ENCODE results near the gene SOX10. TPM values are rescaled to one million over a fixed set of nuclear protein-coding genes. Genes with fewer than 3 reads are reported as not detected.

Gene SOX10
- total and polyA plus RNA-seq, 2 of the 13 experiments (the other 11 are each of a cell fraction or from before 2014, with no cell fraction given) = not detected

DNA sequence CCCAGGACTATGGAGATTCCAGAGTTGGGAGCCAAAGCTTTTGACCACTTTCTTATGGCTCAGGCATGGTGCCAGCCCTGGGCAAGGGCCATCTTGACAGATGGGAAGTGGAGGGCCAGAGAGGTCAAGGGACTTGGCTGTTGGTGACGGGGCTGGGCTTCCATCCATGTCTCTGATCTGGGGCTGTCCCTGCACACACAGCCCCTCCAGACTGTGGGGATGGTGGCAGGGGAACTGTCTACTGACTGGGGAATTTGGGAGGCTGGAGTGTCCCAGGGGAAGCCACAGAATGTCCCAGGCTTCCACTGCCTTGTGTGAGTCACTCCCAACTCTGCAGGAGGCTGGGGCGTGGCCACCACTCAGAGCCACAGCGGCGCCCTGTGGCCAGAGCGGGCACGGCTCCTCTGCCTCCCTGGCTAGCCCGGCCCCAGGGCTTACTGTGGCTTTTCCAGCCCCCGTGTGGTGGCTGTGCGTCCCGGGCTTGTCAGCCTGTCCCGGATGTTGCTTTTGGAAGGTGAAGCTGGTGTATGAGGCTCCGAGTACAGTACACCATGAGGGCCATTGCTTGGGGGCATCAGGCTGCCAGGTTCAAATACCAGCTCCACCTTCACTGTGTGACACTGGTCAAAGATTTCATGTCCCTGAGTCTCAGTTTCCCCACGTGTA lies 50.5 kb downstream of the SOX10 start (continued):
- TF ChIP-seq STAG1 (CRISPR knock-in tag; IDR thresholded peaks at IDR 0.05) = peak; percentile 90
- TF ChIP-seq, protein P1, sequence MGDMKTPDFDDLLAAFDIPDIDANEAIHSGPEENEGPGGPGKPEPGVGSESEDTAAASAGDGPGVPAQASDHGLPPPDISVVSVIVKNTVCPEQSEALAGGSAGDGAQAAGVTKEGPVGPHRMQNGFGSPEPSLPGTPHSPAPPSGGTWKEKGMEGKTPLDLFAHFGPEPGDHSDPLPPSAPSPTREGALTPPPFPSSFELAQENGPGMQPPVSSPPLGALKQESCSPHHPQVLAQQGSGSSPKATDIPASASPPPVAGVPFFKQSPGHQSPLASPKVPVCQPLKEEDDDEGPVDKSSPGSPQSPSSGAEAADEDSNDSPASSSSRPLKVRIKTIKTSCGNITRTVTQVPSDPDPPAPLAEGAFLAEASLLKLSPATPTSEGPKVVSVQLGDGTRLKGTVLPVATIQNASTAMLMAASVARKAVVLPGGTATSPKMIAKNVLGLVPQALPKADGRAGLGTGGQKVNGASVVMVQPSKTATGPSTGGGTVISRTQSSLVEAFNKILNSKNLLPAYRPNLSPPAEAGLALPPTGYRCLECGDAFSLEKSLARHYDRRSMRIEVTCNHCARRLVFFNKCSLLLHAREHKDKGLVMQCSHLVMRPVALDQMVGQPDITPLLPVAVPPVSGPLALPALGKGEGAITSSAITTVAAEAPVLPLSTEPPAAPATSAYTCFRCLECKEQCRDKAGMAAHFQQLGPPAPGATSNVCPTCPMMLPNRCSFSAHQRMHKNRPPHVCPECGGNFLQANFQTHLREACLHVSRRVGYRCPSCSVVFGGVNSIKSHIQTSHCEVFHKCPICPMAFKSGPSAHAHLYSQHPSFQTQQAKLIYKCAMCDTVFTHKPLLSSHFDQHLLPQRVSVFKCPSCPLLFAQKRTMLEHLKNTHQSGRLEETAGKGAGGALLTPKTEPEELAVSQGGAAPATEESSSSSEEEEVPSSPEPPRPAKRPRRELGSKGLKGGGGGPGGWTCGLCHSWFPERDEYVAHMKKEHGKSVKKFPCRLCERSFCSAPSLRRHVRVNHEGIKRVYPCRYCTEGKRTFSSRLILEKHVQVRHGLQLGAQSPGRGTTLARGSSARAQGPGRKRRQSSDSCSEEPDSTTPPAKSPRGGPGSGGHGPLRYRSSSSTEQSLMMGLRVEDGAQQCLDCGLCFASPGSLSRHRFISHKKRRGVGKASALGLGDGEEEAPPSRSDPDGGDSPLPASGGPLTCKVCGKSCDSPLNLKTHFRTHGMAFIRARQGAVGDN (CRISPR knock-in tag; IDR thresholded peaks at IDR 0.05) = peak; percentile 86
- TF ChIP-seq ZNF629 (CRISPR knock-in tag; conservative IDR thresholded peaks at IDR 0.05) = peak; percentile 24; the same call in 1 of the 2 replicates
- TF ChIP-seq NPAS2 (CRISPR knock-in tag; IDR thresholded peaks at IDR 0.05; ENCODE audit: borderline replicate concordance) = no peak
- no peak for TF ChIP-seq POLR2G (IDR thresholded peaks at IDR 0.05; ENCODE audit: low read depth, low read length)
- peak; percentile 77 for TF ChIP-seq MED1 (CRISPR knock-in tag; IDR thresholded peaks at IDR 0.05)
- TF ChIP-seq ZFP36 (IDR thresholded peaks at IDR 0.05; ENCODE audit: borderline replicate concordance, low read depth, low read length, partially characterized antibody) = no peak
- TF ChIP-seq, protein P2, sequence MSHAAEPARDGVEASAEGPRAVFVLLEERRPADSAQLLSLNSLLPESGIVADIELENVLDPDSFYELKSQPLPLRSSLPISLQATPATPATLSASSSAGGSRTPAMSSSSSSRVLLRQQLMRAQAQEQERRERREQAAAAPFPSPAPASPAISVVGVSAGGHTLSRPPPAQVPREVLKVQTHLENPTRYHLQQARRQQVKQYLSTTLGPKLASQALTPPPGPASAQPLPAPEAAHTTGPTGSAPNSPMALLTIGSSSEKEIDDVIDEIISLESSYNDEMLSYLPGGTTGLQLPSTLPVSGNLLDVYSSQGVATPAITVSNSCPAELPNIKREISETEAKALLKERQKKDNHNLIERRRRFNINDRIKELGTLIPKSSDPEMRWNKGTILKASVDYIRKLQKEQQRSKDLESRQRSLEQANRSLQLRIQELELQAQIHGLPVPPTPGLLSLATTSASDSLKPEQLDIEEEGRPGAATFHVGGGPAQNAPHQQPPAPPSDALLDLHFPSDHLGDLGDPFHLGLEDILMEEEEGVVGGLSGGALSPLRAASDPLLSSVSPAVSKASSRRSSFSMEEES (CRISPR knock-in tag; IDR thresholded peaks at IDR 0.05) = no peak
- no peak for TF ChIP-seq MIXL1 (CRISPR knock-in tag; IDR thresholded peaks at IDR 0.05)
- no peak for TF ChIP-seq ZNF446 (CRISPR knock-in tag; IDR thresholded peaks at IDR 0.05)
- TF ChIP-seq ZEB1 (IDR thresholded peaks at IDR 0.05; ENCODE audit: insufficient replicate concordance, low read depth) = no peak
- no peak for TF ChIP-seq ZNF775 (CRISPR knock-in tag; IDR thresholded peaks at IDR 0.05; ENCODE audit: borderline replicate concordance)
- TF ChIP-seq ZNF776 (CRISPR knock-in tag; IDR thresholded peaks at IDR 0.05) = no peak
- TF ChIP-seq, protein P3, sequence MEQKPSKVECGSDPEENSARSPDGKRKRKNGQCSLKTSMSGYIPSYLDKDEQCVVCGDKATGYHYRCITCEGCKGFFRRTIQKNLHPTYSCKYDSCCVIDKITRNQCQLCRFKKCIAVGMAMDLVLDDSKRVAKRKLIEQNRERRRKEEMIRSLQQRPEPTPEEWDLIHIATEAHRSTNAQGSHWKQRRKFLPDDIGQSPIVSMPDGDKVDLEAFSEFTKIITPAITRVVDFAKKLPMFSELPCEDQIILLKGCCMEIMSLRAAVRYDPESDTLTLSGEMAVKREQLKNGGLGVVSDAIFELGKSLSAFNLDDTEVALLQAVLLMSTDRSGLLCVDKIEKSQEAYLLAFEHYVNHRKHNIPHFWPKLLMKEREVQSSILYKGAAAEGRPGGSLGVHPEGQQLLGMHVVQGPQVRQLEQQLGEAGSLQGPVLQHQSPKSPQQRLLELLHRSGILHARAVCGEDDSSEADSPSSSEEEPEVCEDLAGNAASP (CRISPR knock-in tag; IDR thresholded peaks at IDR 0.05; ENCODE audit: borderline replicate concordance) = no peak
- no peak for TF ChIP-seq ZBTB1 (CRISPR knock-in tag; IDR thresholded peaks at IDR 0.05; ENCODE audit: borderline replicate concordance)
- peak; percentile 98; the same call in 1 of the 2 replicates for TF ChIP-seq KLF12 (CRISPR knock-in tag; IDR thresholded peaks at IDR 0.05; ENCODE audit: borderline replicate concordance)
- TF ChIP-seq MAFF (IDR thresholded peaks at IDR 0.05; ENCODE audit: low read depth, low read length) = no peak
- TF ChIP-seq, protein P4, sequence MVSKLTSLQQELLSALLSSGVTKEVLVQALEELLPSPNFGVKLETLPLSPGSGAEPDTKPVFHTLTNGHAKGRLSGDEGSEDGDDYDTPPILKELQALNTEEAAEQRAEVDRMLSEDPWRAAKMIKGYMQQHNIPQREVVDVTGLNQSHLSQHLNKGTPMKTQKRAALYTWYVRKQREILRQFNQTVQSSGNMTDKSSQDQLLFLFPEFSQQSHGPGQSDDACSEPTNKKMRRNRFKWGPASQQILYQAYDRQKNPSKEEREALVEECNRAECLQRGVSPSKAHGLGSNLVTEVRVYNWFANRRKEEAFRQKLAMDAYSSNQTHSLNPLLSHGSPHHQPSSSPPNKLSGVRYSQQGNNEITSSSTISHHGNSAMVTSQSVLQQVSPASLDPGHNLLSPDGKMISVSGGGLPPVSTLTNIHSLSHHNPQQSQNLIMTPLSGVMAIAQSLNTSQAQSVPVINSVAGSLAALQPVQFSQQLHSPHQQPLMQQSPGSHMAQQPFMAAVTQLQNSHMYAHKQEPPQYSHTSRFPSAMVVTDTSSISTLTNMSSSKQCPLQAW (CRISPR knock-in tag; IDR thresholded peaks at IDR 0.05) = peak; percentile 46; the same call in 1 of the 2 replicates
- no peak for TF ChIP-seq FOXO1 (CRISPR knock-in tag; IDR thresholded peaks at IDR 0.05)
- no peak for TF ChIP-seq MYNN (CRISPR knock-in tag; IDR thresholded peaks at IDR 0.05; ENCODE audit: low read depth)

Measured in HepG2 (cell line).